Esophagus squamous epithelium (tissue), 5 donors: ENCODE data around the gene RPS6KB2. TPM values are rescaled to one million over a fixed set of nuclear protein-coding genes. Genes with fewer than 3 reads are reported as not detected.

Experiments
- DNase-seq: peaks from one replicate; lab custom pipeline; 2025; lab: John Stamatoyannopoulos, UW
- H3K27ac ChIP-seq, 4 donors: fragments of 200-600 bp; sonication (generic); one replicate each; pipeline ENCODE4 v1.5.1; 2016 to 2019; ENCODE audit warnings: mild to moderate bottlenecking in 1 of 4
- H3K27me3 ChIP-seq, 4 donors: fragments of 200-600 bp; sonication (generic); 1 replicate in 3 of 4; 2 replicates in 1 of 4; pipeline versions ENCODE4 v1.5.1 to v1.6.0; 2017 to 2021; ENCODE audit warnings: antibody characterized with exemption in 1 of 4
- H3K36me3 ChIP-seq, 3 donors: fragments of 200-600 bp; sonication (generic); one replicate each; pipeline ENCODE4 v1.5.1; 2016 to 2019
- H3K4me1 ChIP-seq, 3 donors: fragments of 200-600 bp; sonication (generic); one replicate each; pipeline ENCODE4 v1.5.1; 2017 to 2019
- H3K4me3 ChIP-seq, 4 donors: fragments of 200-600 bp; sonication (generic); 1 replicate in 3 of 4; 2 replicates in 1 of 4; pipeline ENCODE4 v1.5.1; 2016 to 2019; ENCODE audit warnings: mild to moderate bottlenecking in 2 of 4, moderate library complexity in 1 of 4
- H3K9me3 ChIP-seq, 3 donors: fragments of 200-600 bp; sonication (generic); one replicate each; pipeline ENCODE4 v1.5.1; 2016 to 2019
- POLR2A ChIP-seq, 4 donors: fragments of 450-650 bp; IDR thresholded peaks; one replicate each; pipeline ENCODE4 v1.6.1; 2017; ENCODE audit warnings: antibody characterized with exemption in 4 of 4, mild to moderate bottlenecking in 4 of 4, moderate library complexity in 3 of 4
- WGBS, 2 donors: methylation state at CpG; one replicate each; pipeline ENCODE4 v1.1.5; 2018; 5-methylcytosine and 5-hydroxymethylcytosine counted together
- intact Hi-C: fragments of 100-400 bp; cut with DNase I; formaldehyde crosslinking; loops from one replicate; pipeline ENCODE4 v1.15.0; 2022
- total RNA-seq, 4 donors: library from RNA; depleted of rRNA; stranded (reverse); fragments of >200 nt; gene quantifications; one replicate each; pipeline ENCODE4 v1.1.0, GENCODE V29; 2016
- TF ChIP-seq, protein P1 (sequence below), 6 experiments: fragments of 450-650 bp in 4 of 6; fragments of 200-600 bp in 2 of 6; sonication (generic) in 2 of 6; IDR thresholded peaks; one replicate each; pipeline ENCODE4 v1.5.1; 2016 to 2019; ENCODE audit warnings: antibody characterized with exemption in 6 of 6, mild to moderate bottlenecking in 4 of 6, moderate library complexity in 4 of 6
- donor health status: DM: yes; HTN: yes; CAD: no.

Gene RPS6KB2
- total RNA-seq, 4 donors from 2014 or later: 67.5 to 121 (median 113) TPM

DNA sequence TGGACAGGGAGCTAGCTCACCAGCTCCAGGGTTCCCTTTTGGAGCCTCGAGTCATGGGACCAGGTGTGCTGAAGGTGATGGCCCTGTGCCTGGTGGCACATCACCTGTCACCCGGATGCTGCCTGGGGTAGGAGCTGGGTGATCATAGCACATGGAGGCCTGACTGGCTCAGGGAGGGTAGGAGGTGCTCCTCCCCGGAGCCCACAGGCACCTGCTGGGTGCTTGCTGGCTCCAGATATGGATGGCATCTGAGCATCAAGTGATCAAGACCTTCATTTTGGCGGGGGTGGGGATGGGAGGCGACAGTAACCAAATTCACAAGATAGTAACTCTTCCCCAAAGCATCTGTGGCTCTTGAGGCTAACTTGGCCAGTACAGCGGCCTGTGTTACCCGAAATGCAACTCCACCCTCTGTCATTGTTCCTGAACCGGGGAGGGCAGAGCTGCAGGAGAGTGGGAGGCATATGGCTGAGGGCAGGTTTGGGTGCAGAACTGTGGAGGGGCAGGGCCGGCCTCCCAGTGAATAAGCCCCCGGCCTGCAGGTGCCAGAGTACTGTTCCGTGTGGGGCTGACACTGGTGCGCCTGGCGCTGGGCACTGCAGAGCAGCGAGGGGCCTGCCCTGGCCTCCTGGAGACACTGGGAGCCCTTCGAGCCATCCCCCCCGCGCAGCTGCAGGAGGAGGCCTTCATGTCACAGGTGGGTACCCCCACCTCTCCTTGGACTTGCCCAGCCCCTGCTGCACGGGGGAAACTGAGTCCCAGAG lies 19.7 kb upstream of the RPS6KB2 start:
- H3K27ac ChIP-seq: peak overlapping the region in 2 of 4 donors; percentile 29 to 65
- no peaks in the 10 kb centered on the region for H3K9me3 ChIP-seq
- H3K4me1 ChIP-seq: peaks cover 0 to 56% (median under 1%) of the 10 kb centered on the region in 3 donors
- no peak overlapping the region for H3K4me3 ChIP-seq
- H3K27me3 ChIP-seq: peaks cover 0 to 88% (median 0%) of the 10 kb centered on the region in 4 donors
- no peaks in the 10 kb centered on the region for H3K36me3 ChIP-seq
- intact Hi-C loops: no loop called here
- no peak for DNase-seq
- WGBS, 2 donors: 30 to 100% methylated on average over 1 to 3 of the region's 18 CpGs
- TF ChIP-seq, protein P1, sequence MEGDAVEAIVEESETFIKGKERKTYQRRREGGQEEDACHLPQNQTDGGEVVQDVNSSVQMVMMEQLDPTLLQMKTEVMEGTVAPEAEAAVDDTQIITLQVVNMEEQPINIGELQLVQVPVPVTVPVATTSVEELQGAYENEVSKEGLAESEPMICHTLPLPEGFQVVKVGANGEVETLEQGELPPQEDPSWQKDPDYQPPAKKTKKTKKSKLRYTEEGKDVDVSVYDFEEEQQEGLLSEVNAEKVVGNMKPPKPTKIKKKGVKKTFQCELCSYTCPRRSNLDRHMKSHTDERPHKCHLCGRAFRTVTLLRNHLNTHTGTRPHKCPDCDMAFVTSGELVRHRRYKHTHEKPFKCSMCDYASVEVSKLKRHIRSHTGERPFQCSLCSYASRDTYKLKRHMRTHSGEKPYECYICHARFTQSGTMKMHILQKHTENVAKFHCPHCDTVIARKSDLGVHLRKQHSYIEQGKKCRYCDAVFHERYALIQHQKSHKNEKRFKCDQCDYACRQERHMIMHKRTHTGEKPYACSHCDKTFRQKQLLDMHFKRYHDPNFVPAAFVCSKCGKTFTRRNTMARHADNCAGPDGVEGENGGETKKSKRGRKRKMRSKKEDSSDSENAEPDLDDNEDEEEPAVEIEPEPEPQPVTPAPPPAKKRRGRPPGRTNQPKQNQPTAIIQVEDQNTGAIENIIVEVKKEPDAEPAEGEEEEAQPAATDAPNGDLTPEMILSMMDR (IDR thresholded peaks at IDR 0.05): no peak
- no peak for TF ChIP-seq POLR2A (IDR thresholded peaks at IDR 0.05)

DNA sequence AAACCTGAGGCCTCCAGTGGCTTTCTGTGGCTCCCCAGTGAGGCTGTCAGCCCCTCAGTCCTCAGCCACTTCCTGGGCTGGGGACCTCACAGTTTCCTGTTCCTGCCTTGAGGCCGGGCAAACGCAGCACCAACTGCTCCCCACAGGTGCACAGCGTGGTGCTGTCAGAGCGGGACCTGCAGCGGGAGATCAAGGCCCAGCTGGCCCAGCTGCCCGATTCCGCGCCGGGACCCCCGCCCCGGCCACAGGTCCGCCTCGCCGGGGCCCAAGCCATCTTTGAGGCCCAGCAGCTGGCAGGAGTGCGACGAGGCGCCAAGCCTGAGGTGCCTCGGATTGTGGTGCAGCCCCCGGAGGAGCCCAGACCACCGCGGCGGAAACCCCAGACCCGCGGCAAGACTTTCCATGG lies 19.0 kb upstream of the RPS6KB2 start:
- WGBS, 2 donors: 40 to 100% methylated on average over 1 to 2 of the region's 24 CpGs
- Histone ChIP-seq H3K36me3 (no peaks in the 10 kb centered on the region), H3K4me3 (peak overlapping the region in 3 of 4 donors; percentile 13 to 48 (median 13)), H3K4me1 (peaks cover 0 to 52% (median 0%) of the 10 kb centered on the region in 3 donors), H3K27ac (peak overlapping the region in 2 of 4 donors; percentile 45 to 65), H3K9me3 (no peaks in the 10 kb centered on the region), H3K27me3 (peaks cover 0 to 84% (median 0%) of the 10 kb centered on the region in 4 donors)
- intact Hi-C loops: no loop called here
- DNase-seq: no peak
- TF ChIP-seq, protein P1 (IDR thresholded peaks at IDR 0.05): no peak
- peak in 1 of 4 donors; percentile 40 for TF ChIP-seq POLR2A (IDR thresholded peaks at IDR 0.05)

DNA sequence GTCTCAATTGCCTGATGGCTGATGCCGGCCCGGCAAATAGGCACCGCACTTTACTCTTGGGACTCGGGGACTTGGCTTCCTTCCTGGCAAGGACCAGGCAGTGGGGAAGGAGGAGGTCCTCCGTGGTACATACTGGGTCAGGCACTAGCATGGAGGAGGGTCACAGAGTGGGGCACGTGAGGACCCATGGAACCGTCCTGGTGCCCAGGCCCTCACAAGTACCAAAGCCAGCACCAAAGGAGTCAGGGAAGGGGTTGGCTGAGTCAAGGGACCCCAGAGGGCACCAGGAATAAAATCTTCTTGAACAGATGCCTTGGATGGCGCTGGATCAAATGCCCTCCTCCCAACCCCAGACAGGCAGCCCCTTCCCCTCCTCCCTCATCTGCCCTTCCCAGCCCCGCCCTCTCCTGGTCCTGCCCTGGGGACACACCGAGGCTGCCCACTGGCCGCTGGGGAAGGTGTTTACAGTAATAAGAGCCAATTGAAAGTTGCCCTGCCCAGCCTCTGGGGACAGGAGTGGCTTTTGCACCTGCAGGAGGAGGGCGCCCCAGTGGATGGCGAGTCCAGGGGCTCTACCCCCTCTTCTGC lies 18.4 kb upstream of the RPS6KB2 start:
- Histone ChIP-seq H3K9me3 (no peaks in the 10 kb centered on the region), H3K4me1 (peaks cover 0 to 55% (median 2%) of the 10 kb centered on the region in 3 donors), H3K27me3 (peaks cover 0 to 82% (median 0%) of the 10 kb centered on the region in 4 donors), H3K27ac (peak overlapping the region in 2 of 4 donors; percentile 45 to 65), H3K4me3 (peak overlapping the region in 3 of 4 donors; percentile 13 to 48 (median 13)), H3K36me3 (no peaks in the 10 kb centered on the region)
- intact Hi-C loops: no loop called here
- WGBS, 2 donors: 10 to 19% methylated on average over 2 to 9 of the region's 13 CpGs
- no peak for DNase-seq
- TF ChIP-seq POLR2A (IDR thresholded peaks at IDR 0.05): peak in 1 of 4 donors; percentile 31
- TF ChIP-seq, protein P1 (IDR thresholded peaks at IDR 0.05): no peak

DNA sequence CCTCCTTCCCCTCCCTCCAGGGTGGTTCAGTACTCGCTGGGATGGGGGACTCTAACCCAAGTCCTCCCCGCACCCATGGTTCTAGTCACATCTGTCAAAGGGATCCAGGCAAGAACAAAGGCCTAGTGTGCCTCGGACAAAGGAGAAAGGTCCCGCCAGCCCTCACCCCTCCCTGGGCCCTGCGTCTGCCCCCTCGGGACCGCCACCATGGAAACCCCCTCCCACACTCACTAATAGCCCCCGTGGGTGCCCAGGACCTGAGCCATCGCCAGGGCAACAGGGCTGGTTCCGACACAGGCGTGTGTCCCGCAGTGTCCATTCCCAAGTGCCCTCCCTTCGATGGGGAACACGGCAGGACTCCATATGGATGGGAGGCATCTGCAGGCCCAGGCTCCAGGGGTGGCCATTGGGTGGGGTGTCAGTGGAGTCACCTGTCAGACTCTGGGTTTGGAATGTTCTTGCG lies 17.9 kb upstream of the RPS6KB2 start:
- Histone ChIP-seq H3K4me1 (peaks cover 5 to 58% (median 7%) of the 10 kb centered on the region in 3 donors), H3K27ac (no peak overlapping the region), H3K4me3 (no peak overlapping the region), H3K9me3 (no peaks in the 10 kb centered on the region), H3K27me3 (peaks cover 0 to 83% (median 0%) of the 10 kb centered on the region in 4 donors), H3K36me3 (no peaks in the 10 kb centered on the region)
- no peak for DNase-seq
- intact Hi-C loops: no loop called here
- WGBS, 2 donors: 64% methylated on average over 7 of the region's 15 CpGs; no CpG with 5 or more reads in 1 of the 2 donors
- no peak for TF ChIP-seq POLR2A (IDR thresholded peaks at IDR 0.05)
- TF ChIP-seq, protein P1 (IDR thresholded peaks at IDR 0.05): no peak
